SHP77 (cell line): ENCODE measurements around the gene ARL8B.
"Not testable (repeated sequence)": the region's sequence is repeated elsewhere in the genome, so short reads cannot be mapped to it uniquely, and the experiment has no call there.

Experiments used
- DNase-seq, 2 experiments: peaks; one replicate each; lab custom pipeline; 2025; lab: John Stamatoyannopoulos, UW

Gene ARL8B

GRCh38 chr3:5112043-5112442 lies 10.0 kb upstream of the ARL8B start:
- no peak for DNase-seq

DNA sequence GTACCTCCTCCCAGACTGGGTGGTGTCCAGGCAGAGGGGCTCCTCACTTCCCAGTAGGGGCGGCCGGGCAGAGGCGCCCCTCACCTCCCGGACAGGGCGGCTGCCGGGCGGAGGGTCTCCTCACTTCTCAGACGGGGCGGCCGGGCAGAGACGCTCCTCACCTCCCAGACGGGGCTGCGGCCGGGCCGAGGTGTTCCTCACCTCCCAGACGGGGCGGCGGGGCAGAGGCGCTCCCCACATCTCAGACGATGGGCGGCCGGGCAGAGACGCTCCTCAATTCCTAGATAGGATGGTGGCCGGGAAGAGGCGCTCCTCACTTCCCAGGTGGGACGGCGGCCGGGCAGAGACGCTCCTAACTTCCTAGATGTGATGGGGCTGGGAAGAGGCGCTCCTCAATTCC lies 8.4 kb upstream of the ARL8B start:
- not testable (repeated sequence) for DNase-seq

DNA sequence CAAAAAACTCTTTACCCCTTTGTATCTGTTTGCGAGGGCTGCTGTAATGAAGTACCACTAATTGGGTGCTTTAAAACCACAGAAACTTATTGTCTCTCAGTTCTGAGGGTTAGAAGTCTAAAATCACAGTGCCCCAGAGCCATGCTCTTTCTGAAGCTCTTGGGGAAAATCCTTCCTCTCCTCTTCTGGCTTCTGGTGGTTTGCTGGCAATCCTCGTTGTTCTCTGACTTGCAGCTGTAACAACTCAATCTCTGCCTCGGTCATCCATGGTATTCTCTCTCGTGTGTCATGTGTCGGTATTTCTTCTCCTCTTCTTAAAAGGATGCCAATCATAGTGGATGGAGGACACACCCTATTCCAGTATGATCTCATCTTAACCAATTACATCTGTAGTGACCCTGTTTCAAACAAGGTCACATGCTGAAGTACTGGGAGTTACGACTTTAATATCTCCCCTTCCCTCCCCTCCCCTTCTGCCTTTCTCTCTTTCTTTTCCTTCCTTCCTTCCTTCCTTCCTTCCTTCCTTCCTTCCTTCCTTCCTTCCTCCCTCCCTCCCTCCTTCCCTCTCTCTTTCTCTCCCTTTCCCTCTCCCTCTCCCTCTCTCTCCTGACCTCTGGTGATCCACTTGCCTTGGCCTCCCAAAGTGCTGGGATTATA lies 6.5 kb upstream of the ARL8B start:
- DNase-seq: no peak

DNA sequence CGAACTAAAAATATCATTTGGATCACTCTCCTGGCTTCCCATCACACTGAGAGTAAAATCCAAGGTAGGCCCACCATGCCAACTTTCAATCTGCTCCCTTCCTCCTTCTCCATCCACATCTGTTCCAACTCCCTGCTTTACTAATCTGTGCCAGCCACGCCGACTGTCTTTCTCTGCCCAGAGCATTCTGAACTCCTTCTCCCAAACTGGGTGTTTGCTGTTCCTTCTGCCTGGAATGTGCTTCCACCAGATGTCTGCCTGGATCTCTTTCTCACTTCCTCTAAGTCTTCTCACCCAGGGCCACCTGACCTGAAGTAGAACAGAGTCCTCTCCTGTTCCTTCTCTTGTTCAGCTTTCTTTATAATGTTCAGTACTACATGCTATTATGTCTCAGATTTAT lies 5.6 kb upstream of the ARL8B start:
- DNase-seq: no peak

DNA sequence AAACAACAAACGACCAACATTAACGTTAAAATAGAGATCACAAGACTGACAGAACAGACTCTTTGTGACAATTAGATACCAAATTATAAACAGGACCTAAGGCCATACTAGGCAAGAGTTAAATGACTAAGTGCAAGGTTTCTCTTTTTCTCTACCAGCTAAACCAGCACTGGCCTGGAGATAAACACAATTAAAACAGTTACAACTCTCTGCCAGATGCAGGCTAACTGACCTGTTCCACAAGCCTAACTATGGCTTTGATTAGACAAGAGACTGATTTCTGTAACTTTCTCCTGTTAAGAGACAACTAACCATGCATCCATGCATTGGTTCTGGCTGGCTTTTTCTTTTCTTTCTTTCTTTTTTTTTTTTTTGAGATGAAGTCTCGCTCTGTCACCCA lies 1.6 kb upstream of the ARL8B start:
- no peak for DNase-seq

DNA sequence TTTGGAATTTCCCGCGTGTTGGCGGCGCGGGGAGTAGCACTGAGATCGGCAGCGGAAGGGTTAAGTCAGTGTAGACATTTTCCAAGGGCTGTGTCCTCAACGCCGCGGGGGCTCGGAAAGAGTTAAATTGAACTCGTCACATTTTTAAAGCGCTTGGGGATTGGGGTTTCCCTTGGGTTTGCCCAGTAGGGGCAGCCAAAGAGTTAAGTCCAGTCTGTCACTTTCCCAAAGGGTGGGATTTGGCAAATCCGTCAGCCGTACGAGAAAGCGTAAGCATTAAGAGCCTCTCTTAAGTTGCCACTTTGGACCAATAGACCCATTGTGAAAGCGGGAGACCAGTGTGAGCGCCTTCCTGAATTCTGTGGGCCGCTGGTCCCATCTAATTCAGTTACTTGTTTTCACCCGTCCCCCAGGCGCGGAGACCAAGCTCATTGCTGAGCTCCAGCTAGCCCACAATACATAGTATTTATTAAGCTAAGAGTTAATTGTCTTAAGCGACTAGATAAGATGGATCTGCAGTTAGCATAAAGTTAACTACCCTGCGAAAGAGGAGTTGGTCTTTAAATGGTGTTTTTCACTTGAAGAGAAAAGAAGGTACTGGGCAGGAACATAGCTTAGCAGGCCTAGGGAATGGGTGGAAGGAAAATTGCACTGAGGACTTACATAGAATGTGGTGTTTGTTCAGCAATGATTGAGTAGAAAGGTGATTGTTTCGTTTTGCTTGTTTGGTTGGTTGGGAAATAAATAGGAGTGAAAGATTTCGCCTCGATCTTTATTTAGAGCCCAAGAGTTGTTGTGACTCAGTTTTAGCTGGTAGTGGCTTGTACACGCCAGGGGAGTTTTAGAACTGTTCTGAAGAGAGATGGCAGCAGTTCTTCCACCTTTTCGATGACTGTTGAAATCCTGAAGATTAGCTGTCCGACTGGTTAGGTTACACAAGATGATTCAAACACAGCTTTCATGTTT lies 932 bp downstream of the ARL8B start:
- peak in 1 of 2 experiments; percentile 11 for DNase-seq

GRCh38 chr3:5123937-5124336 lies 1.8 kb downstream of the ARL8B start:
- no peak for DNase-seq

DNA sequence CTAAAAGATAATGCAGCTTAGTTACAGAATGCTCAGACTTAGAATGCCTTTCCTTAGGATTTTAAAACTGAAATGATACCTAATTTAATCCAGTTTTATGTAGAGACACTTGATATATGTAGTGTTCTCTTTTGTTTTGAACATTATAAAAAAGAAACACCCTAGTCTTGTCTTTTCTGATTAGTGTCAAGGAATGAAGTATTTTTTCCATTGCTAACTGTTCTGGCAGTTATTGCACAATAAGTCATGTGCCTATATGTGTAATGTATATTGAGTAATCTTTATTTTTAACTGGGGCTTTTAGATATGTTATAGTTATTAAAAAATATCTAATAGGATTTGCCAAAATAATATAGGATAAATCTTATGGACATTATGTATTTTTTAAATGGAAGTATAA lies 4.5 kb downstream of the ARL8B start:
- DNase-seq: no peak

DNA sequence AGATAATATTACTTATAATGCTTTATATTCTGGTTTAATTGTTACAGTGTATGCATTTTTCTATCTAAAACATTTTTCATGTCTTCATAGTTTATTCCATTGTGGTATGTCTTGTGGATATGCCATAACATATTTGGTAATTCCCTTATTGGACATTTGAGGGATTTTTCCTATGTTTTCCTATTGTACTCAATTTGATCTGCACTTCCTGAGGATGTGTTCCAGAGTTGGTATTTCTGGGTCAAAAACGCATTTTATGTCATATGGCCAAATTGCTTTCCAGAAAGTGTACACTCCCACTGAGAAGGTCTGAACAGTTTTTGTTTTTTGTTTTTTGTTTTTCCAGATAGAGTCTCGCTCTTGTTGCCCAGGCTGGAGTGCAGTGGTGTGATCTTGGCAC lies 6.8 kb downstream of the ARL8B start:
- no peak for DNase-seq

- no peak for DNase-seq
Observed at GRCh38 chr3:5133239-5134018, 11.3 kb downstream of the ARL8B start.

- DNase-seq: no peak
Observed at GRCh38 chr3:5134019-5134391, 11.9 kb downstream of the ARL8B start.

GRCh38 chr3:5134499-5134898 lies 12.4 kb downstream of the ARL8B start:
- no peak for DNase-seq

DNA sequence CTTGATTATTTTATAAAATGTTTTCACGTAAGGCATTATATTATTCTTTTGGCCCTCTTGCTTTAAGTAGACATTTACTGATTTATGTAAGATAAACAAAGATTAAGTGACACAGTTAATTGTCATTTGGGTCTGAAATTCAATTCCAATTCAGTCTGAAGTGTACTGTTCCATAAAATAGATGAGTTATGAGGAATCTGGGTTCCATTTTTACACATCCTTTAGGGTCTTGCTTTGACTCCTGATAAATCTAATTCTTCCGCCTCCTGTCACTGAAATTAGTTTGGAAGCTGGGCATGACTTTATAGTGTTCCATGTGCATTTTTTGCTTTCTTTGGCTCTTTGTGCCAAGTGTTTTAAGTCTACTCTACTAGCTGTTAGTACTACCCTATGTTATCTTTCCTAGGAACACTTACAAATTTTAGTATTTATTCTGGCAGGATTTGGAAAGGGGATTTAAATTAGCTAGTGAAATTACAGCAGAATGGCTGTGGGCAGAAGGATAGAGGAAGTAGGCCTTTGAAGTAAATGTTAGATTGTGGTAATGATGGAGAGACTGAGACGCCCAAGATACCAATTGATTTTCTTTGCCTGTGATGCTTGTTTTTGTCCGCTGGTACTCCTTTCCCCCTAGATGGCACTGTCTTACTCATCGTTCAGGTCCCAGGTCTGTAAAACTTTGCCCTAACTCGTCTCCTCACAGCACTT lies 14.3 kb downstream of the ARL8B start:
- DNase-seq: no peak

GRCh38 chr3:5136919-5137429 lies 14.9 kb downstream of the ARL8B start:
- no peak for DNase-seq

GRCh38 chr3:5138214-5138981 lies 16.3 kb downstream of the ARL8B start:
- DNase-seq: no peak

GRCh38 chr3:5140230-5140621 lies 18.1 kb downstream of the ARL8B start:
- no peak for DNase-seq

DNA sequence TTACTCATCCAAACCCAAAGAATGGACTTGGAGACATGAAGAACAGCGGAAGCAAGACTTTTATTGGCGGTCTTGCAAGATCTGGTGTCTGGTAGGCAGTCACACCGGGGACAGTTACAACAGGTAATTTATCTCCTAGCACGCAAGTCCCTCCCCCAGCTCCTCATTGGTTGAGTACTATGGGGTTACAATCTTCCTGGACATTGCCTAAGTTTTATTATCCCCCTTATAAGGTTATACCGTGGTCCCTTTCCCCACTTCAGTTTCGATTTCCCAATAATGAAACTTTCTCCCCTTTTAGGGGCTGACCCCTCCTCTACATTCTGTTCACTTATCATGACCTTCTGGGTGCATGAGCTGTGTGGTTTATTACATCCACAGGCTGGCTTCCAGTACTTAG lies 18.7 kb downstream of the ARL8B start:
- DNase-seq: no peak

DNA sequence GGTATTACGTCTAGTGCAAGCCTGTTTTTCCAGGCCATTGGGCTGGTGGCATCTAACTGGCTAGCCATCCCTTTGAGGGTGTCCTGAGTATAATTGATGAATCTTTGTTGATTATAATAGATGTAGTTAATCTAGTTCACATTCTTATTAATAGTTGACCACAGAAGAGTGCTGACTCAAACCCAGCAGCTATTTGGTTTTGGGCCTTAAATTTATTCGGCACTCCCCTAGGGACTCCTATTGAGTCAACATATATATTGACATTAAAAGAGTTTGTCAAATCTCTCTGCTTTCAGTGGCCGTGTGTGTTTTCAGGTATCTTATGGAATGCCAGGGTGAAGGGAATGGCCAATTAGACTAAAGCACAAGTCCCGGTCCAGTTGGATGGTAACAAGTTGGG lies 19.7 kb downstream of the ARL8B start:
- no peak for DNase-seq

- DNase-seq: no peak
Observed at GRCh38 chr3:5143464-5143863, 21.4 kb downstream of the ARL8B start.

GRCh38 chr3:5144316-5144994 lies 22.4 kb downstream of the ARL8B start:
- no peak for DNase-seq
